T-helper 2 cell treated with Interferon-gamma antibody and Interleukin-4, amounts not matched to agents 5 μg/mL and 100 μg/mL, for 36 hours (primary cell): Measurements from ENCODE around the gene COASY.

Experiments
- DNase-seq: peaks from one replicate; pipeline ENCODE4 v3.0.0; 2021; ENCODE audit warnings: low spot score
- H3K27ac Mint-ChIP-seq: one replicate; pipeline ENCODE4 v1.8.0; 2021; ENCODE audit warnings: mild to moderate bottlenecking, mixed read lengths
- H3K27me3 Mint-ChIP-seq: one replicate; pipeline ENCODE4 v1.8.0; 2021; ENCODE audit warnings: low read depth, mixed read lengths
- H3K36me3 Mint-ChIP-seq: one replicate; pipeline ENCODE4 v1.8.0; 2021; ENCODE audit warnings: low read depth, mixed read lengths
- H3K4me1 Mint-ChIP-seq: one replicate; pipeline ENCODE4 v1.8.0; 2021; ENCODE audit warnings: low read depth, mixed read lengths
- H3K4me3 Mint-ChIP-seq: one replicate; pipeline ENCODE4 v1.8.0; 2022; ENCODE audit warnings: mild to moderate bottlenecking, moderate library complexity, mixed read lengths
- H3K9me3 Mint-ChIP-seq: one replicate; pipeline ENCODE4 v1.8.0; 2021; ENCODE audit warnings: mixed read lengths

Gene COASY

GRCh38 chr17:42565523-42566214 is 3.7 kb downstream of the COASY start:
- peaks cover 39% of the 10 kb centered on the region for H3K36me3 Mint-ChIP-seq

GRCh38 chr17:42566215-42566882 is 4.4 kb downstream of the COASY start:
- Mint-ChIP-seq H3K36me3 (peaks cover 45% of the 10 kb centered on the region), H3K27me3 (no peaks in the 10 kb centered on the region), H3K4me1 (peaks cover 26% of the 10 kb centered on the region), H3K27ac (peak overlapping the region; percentile 96), H3K4me3 (peak overlapping the region; percentile 89), H3K9me3 (no peaks in the 10 kb centered on the region)
- no peak for DNase-seq

More at GRCh38 chr17:42565523-42566214, 3.7 kb downstream of the COASY start:
- H3K9me3 Mint-ChIP-seq, result no peaks in the 10 kb centered on the region
- H3K4me3 Mint-ChIP-seq, result peak overlapping the region; percentile 89
- no peak for DNase-seq
- peaks cover 26% of the 10 kb centered on the region for H3K4me1 Mint-ChIP-seq
- H3K27me3 Mint-ChIP-seq, result no peaks in the 10 kb centered on the region
- H3K27ac Mint-ChIP-seq, result no peak overlapping the region

- no peaks in the 10 kb centered on the region for H3K9me3 Mint-ChIP-seq
- H3K4me3 Mint-ChIP-seq, result peak within 1 kb of the TSS; percentile 89
- H3K27ac Mint-ChIP-seq, result peak within 1 kb of the TSS; percentile 96
- DNase-seq, result peak; percentile 93
- H3K27me3 Mint-ChIP-seq, result no peaks in the 10 kb centered on the region
- H3K36me3 Mint-ChIP-seq, result peaks cover 49% of the 10 kb centered on the region
- H3K4me1 Mint-ChIP-seq, result peaks cover 23% of the 10 kb centered on the region
These were observed 5.1 kb downstream of the COASY start, which contains the start of gene MLX for GRCh38 chr17:42566883-42567573. TSS of gene MLX (plus strand) at chr17:42567100. CDS start at chr17:42567125, 25 bp downstream.

- no peaks in the 10 kb centered on the region for H3K27me3 Mint-ChIP-seq
- no peak for DNase-seq
- peak overlapping the region; percentile 89 for H3K4me3 Mint-ChIP-seq
- peak overlapping the region; percentile 47 for H3K27ac Mint-ChIP-seq
- H3K36me3 Mint-ChIP-seq, result peaks cover 54% of the 10 kb centered on the region
- no peaks in the 10 kb centered on the region for H3K9me3 Mint-ChIP-seq
- peaks cover 23% of the 10 kb centered on the region for H3K4me1 Mint-ChIP-seq
These were observed 6.6 kb downstream of the COASY start for GRCh38 chr17:42568341-42569111.

GRCh38 chr17:42571435-42572225 is 9.7 kb downstream of the COASY start:
- H3K4me1 Mint-ChIP-seq, result peaks cover 28% of the 10 kb centered on the region
- H3K4me3 Mint-ChIP-seq, result no peak overlapping the region
- DNase-seq, result no peak
- H3K36me3 Mint-ChIP-seq, result peaks cover 65% of the 10 kb centered on the region
- H3K27me3 Mint-ChIP-seq, result no peaks in the 10 kb centered on the region
- H3K9me3 Mint-ChIP-seq, result no peaks in the 10 kb centered on the region
- no peak overlapping the region for H3K27ac Mint-ChIP-seq

- peak overlapping the region; percentile 56 for H3K27ac Mint-ChIP-seq
- no peak overlapping the region for H3K4me3 Mint-ChIP-seq
- H3K4me1 Mint-ChIP-seq, result peaks cover 29% of the 10 kb centered on the region
- H3K27me3 Mint-ChIP-seq, result no peaks in the 10 kb centered on the region
- DNase-seq, result no peak
- H3K9me3 Mint-ChIP-seq, result no peaks in the 10 kb centered on the region
- H3K36me3 Mint-ChIP-seq, result peaks cover 68% of the 10 kb centered on the region
These were observed 11.1 kb downstream of the COASY start for GRCh38 chr17:42573095-42573494.

GRCh38 chr17:42574463-42574862 is 12.5 kb downstream of the COASY start:
- Mint-ChIP-seq H3K9me3 (no peaks in the 10 kb centered on the region), H3K27ac (peak overlapping the region; percentile 42), H3K4me3 (no peak overlapping the region), H3K36me3 (peaks cover 63% of the 10 kb centered on the region), H3K27me3 (no peaks in the 10 kb centered on the region), H3K4me1 (peaks cover 33% of the 10 kb centered on the region)
- DNase-seq, result no peak

- no peak for DNase-seq
- Mint-ChIP-seq H3K36me3 (peaks cover 62% of the 10 kb centered on the region), H3K27me3 (no peaks in the 10 kb centered on the region), H3K9me3 (no peaks in the 10 kb centered on the region), H3K4me1 (peaks cover 35% of the 10 kb centered on the region), H3K4me3 (peak overlapping the region; percentile 98), H3K27ac (peak overlapping the region; percentile 52)
These were observed 15.2 kb downstream of the COASY start for GRCh38 chr17:42577140-42577531.

GRCh38 chr17:42577532-42578281 is 15.8 kb downstream of the COASY start, which contains the start of gene PSMC3IP:
TSS of gene PSMC3IP (minus strand) at chr17:42577729. CDS start at chr17:42577686, 43 bp downstream.
- peak within 1 kb of the TSS; percentile 94 for H3K27ac Mint-ChIP-seq
- H3K4me3 Mint-ChIP-seq, result peak within 1 kb of the TSS; percentile 98
- H3K4me1 Mint-ChIP-seq, result peaks cover 35% of the 10 kb centered on the region
- H3K27me3 Mint-ChIP-seq, result no peaks in the 10 kb centered on the region
- peak; percentile 94 for DNase-seq
- H3K36me3 Mint-ChIP-seq, result peaks cover 64% of the 10 kb centered on the region
- H3K9me3 Mint-ChIP-seq, result no peaks in the 10 kb centered on the region

GRCh38 chr17:42578282-42578869 is 16.4 kb downstream of the COASY start:
- Mint-ChIP-seq H3K36me3 (peaks cover 64% of the 10 kb centered on the region), H3K4me3 (peak overlapping the region; percentile 98), H3K4me1 (peaks cover 31% of the 10 kb centered on the region), H3K27ac (peak overlapping the region; percentile 94), H3K9me3 (no peaks in the 10 kb centered on the region), H3K27me3 (no peaks in the 10 kb centered on the region)
- DNase-seq, result peak; percentile 60

GRCh38 chr17:42579794-42580551 is 18.0 kb downstream of the COASY start:
- Mint-ChIP-seq H3K9me3 (no peaks in the 10 kb centered on the region), H3K4me3 (peak overlapping the region; percentile 27), H3K36me3 (peaks cover 63% of the 10 kb centered on the region), H3K4me1 (peaks cover 27% of the 10 kb centered on the region), H3K27ac (peak overlapping the region; percentile 43), H3K27me3 (no peaks in the 10 kb centered on the region)
- DNase-seq, result no peak
